WTC11 (cell line): ENCODE data around the gene TUBA1A. TPM values are rescaled to one million over a fixed set of nuclear protein-coding genes. Genes with fewer than 3 reads are reported as not detected.

ENCODE experiments used
- ATAC-seq: fragments of 200-7000 bp; cut with Tn5 transposase; 2 replicates; pipeline ENCODE4 v1.10.0; 2021; ENCODE audit warnings: mild to moderate bottlenecking, moderate library complexity
- CTCF ChIA-PET: fragments of 300-600 bp; sonication (Branson Sonifier 250); formaldehyde crosslinking; loops from one replicate; lab custom pipeline; 2021; ENCODE audit warnings: antibody characterized with exemption; lab: Charles Lee
- POLR2A ChIA-PET: fragments of 350-600 bp; sonication (Branson Sonifier 250); formaldehyde crosslinking; loops from one replicate; lab custom pipeline; 2021; ENCODE audit warnings: antibody characterized with exemption; lab: Charles Lee
- DNase-seq: peaks from one replicate; pipeline ENCODE4 v3.0.0; 2021; ENCODE audit warnings: low spot score
- H3K27ac Mint-ChIP-seq: 2 replicates; pipeline ENCODE4 v1.8.0; 2021; ENCODE audit warnings: mixed read lengths
- H3K27me3 Mint-ChIP-seq: 2 replicates; pipeline ENCODE4 v1.8.0; 2021; ENCODE audit warnings: low read depth, mild to moderate bottlenecking, moderate library complexity, mixed read lengths
- H3K36me3 Mint-ChIP-seq: 2 replicates; pipeline ENCODE4 v1.8.0; 2021; ENCODE audit warnings: mixed read lengths
- H3K4me1 Mint-ChIP-seq: 2 replicates; pipeline ENCODE4 v1.8.0; 2022; ENCODE audit warnings: mixed read lengths
- H3K4me3 Mint-ChIP-seq: 2 replicates; pipeline ENCODE4 v1.8.0; 2021; ENCODE audit warnings: mild to moderate bottlenecking, moderate library complexity, mixed read lengths
- H3K9me3 Mint-ChIP-seq: 2 replicates; pipeline ENCODE4 v1.8.0; 2021; ENCODE audit warnings: mixed read lengths
- ATF1 ChIP-seq: sonication (generic); formaldehyde crosslinking; IDR thresholded peaks from 2 replicates; pipeline ENCODE4 v1.8.1; 2023; ENCODE audit warnings: mild to moderate bottlenecking, moderate library complexity, missing genetic modification reagents
- CBFB ChIP-seq: sonication (generic); formaldehyde crosslinking; IDR thresholded peaks from 2 replicates; pipeline ENCODE4 v1.8.1; 2022; ENCODE audit warnings: mild to moderate bottlenecking, low read depth, missing genetic modification reagents
- EMX1 ChIP-seq: fragments of 250-450 bp; sonication (Bioruptor Pico); IDR thresholded peaks from 2 replicates; pipeline ENCODE4 v1.8.0; 2021; ENCODE audit warnings: mild to moderate bottlenecking
- FOXJ3 ChIP-seq: sonication (generic); formaldehyde crosslinking; IDR thresholded peaks from 2 replicates; pipeline ENCODE4 v1.9.0; 2021; ENCODE audit warnings: missing genetic modification reagents, mild to moderate bottlenecking, borderline replicate concordance
- GTF2I ChIP-seq: fragments of 250-450 bp; sonication (Bioruptor Pico); conservative IDR thresholded peaks from 2 replicates; pipeline ENCODE4 v1.4.0; 2021; ENCODE audit warnings: mild to moderate bottlenecking
- JUN ChIP-seq: sonication (generic); formaldehyde crosslinking; IDR thresholded peaks from 2 replicates; pipeline ENCODE4 v1.8.0; 2023; ENCODE audit warnings: mild to moderate bottlenecking, missing genetic modification reagents
- KAT7 ChIP-seq: sonication (generic); formaldehyde crosslinking; IDR thresholded peaks from 2 replicates; pipeline ENCODE4 v1.8.1; 2023; ENCODE audit warnings: missing genetic modification reagents, mild to moderate bottlenecking, borderline replicate concordance
- NFATC4 ChIP-seq: fragments of 250-450 bp; sonication (Bioruptor Pico); IDR thresholded peaks from 2 replicates; pipeline ENCODE4 v1.9.0; 2021; ENCODE audit warnings: mild to moderate bottlenecking
- PRRX2 ChIP-seq: fragments of 250-450 bp; sonication (Bioruptor Pico); IDR thresholded peaks from 2 replicates; pipeline ENCODE4 v1.8.0; 2021; ENCODE audit warnings: mild to moderate bottlenecking
- RORB ChIP-seq: fragments of 250-450 bp; sonication (Bioruptor Pico); IDR thresholded peaks from 2 replicates; pipeline ENCODE4 v1.9.0; 2021; ENCODE audit warnings: mild to moderate bottlenecking
- SMAD4 ChIP-seq: sonication (generic); formaldehyde crosslinking; IDR thresholded peaks from 2 replicates; pipeline ENCODE4 v1.8.0; 2022; ENCODE audit warnings: mild to moderate bottlenecking, missing genetic modification reagents
- SOX15 ChIP-seq: fragments of 250-450 bp; sonication (Bioruptor Pico); IDR thresholded peaks from 2 replicates; pipeline ENCODE4 v1.9.0; 2021; ENCODE audit warnings: mild to moderate bottlenecking
- ZNF263 ChIP-seq: sonication (generic); formaldehyde crosslinking; IDR thresholded peaks from 2 replicates; pipeline ENCODE4 v1.8.1; 2022; ENCODE audit warnings: low read depth, mild to moderate bottlenecking, moderate library complexity, missing genetic modification reagents
- ZNF317 ChIP-seq: sonication (generic); formaldehyde crosslinking; IDR thresholded peaks from 2 replicates; pipeline ENCODE4 v1.8.1; 2023; ENCODE audit warnings: low read depth, mild to moderate bottlenecking, moderate library complexity, missing genetic modification reagents, borderline replicate concordance
- total RNA-seq: library from RNA; stranded (reverse); gene quantifications from 3 replicates; pipeline ENCODE4 v1.2.3, GENCODE V29; 2021
- TF ChIP-seq, protein P1 (sequence below): sonication (generic); formaldehyde crosslinking; IDR thresholded peaks from 2 replicates; pipeline ENCODE4 v1.8.1; 2022; ENCODE audit warnings: mild to moderate bottlenecking, moderate library complexity, missing genetic modification reagents
- TF ChIP-seq, protein P2 (sequence below): sonication (generic); formaldehyde crosslinking; IDR thresholded peaks from 2 replicates; pipeline ENCODE4 v1.8.1; 2023; ENCODE audit warnings: mild to moderate bottlenecking, missing genetic modification reagents, moderate library complexity
- TF ChIP-seq, protein P3 (sequence below): sonication (generic); formaldehyde crosslinking; conservative IDR thresholded peaks from 2 replicates; pipeline ENCODE4 v1.8.1; 2023; ENCODE audit warnings: mild to moderate bottlenecking, low read depth, missing genetic modification reagents, moderate library complexity
- TF ChIP-seq, protein P4 (sequence below): fragments of 250-450 bp; sonication (Bioruptor Pico); IDR thresholded peaks from 2 replicates; pipeline ENCODE4 v1.9.0; 2021; ENCODE audit warnings: moderate library complexity, mild to moderate bottlenecking, inconsistent platforms, borderline replicate concordance
- TF ChIP-seq, protein P5 (sequence below): fragments of 250-450 bp; sonication (Bioruptor Pico); IDR thresholded peaks from 2 replicates; pipeline ENCODE4 v1.9.0; 2021; ENCODE audit warnings: mild to moderate bottlenecking
- TF ChIP-seq, protein P6 (sequence below): sonication (generic); formaldehyde crosslinking; IDR thresholded peaks from 2 replicates; pipeline ENCODE4 v1.8.0; 2022; ENCODE audit warnings: mild to moderate bottlenecking, missing genetic modification reagents

Gene TUBA1A
- total RNA-seq, 1 experiment from 2014 or later = 226 TPM

DNA sequence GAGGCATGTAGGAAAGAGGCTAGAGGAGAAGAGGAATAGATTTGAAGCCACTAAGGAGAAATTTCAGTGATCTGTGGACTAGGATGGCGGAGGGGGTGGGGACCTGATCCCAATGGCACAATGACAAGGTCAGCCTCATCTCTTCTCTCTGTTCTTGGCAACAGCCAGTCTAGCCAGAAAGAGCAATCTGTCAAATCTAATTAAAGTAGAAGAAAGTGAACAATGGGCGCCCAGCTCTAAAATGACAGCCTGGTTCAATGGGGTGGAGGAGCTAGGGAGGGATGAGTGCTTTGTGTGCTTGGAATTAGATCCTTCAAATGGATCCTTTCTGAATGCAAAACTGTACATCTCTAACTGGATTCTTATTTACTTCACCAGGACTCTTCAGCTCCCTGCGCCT lies 38.8 kb upstream of the TUBA1A start:
- H3K27ac Mint-ChIP-seq = no peak overlapping the region
- no peaks in the 10 kb centered on the region for H3K36me3 Mint-ChIP-seq
- no peaks in the 10 kb centered on the region for H3K9me3 Mint-ChIP-seq
- POLR2A ChIA-PET = interaction anchor here (1.2 kb wide), 1 partner anchor 13 kb away, joined by 3 read pairs; no protein-coding TSS in a partner anchor
- TF ChIP-seq RORB (CRISPR knock-in tag) (no peak), KAT7 (CRISPR knock-in tag) (no peak), SOX15 (CRISPR knock-in tag) (no peak), GTF2I (no peak)
- DNase-seq (no peak), ATAC-seq (no peak)
- peaks cover 11% of the 10 kb centered on the region for H3K4me1 Mint-ChIP-seq
- no peaks in the 10 kb centered on the region for H3K27me3 Mint-ChIP-seq
- H3K4me3 Mint-ChIP-seq = no peak overlapping the region
- CTCF ChIA-PET = no interaction called here

DNA sequence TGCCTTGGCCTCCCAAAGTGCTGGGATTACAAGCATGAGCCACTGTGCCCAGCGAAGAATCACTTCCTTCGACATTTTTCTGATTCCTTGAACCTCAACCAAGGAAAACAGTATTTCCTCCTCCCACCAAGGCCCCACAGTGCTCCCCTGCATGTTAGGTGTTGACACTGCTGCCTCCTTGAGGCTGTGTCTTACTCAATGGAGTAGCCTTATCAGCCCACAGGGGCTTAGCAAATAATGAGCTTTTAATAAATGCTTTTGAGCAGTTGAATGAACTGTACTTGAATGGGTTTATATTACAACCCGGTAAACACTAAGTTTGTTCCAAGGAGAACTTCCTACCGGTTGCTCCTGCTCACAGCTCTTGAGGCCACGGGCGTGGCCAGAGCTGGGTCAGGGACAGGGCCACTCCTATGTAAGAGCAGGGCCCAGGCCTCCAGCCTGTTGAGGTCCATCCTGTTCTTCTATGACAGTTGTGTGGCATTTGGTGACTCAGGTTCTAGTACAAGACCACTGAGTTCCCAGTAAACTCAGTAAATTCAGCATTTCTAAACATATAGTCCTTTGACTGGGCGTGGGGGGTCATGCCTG lies 36.8 kb upstream of the TUBA1A start:
- Mint-ChIP-seq H3K4me3 (no peak overlapping the region), H3K27me3 (no peaks in the 10 kb centered on the region), H3K4me1 (no peaks in the 10 kb centered on the region), H3K9me3 (no peaks in the 10 kb centered on the region), H3K36me3 (no peaks in the 10 kb centered on the region), H3K27ac (0 out of 2 replicates have a peak overlapping the region, but pooled peaks have one; percentile 14)
- POLR2A ChIA-PET = interaction anchor here (1.0 to 1.1 kb wide), 2 partner anchors 9 to 95 kb away, joined by 5 read pairs; partner anchors contain the start of gene TUBA1B
- CTCF ChIA-PET = interaction anchor here (0.6 to 4.3 kb wide), 9 partner anchors 8 to 138 kb away, joined by 3 to 29 read pairs (median 4); no protein-coding TSS in a partner anchor
- peak; percentile 77; the same call in 1 of the 2 replicates for ATAC-seq
- DNase-seq = no peak
- TF ChIP-seq ATF1 (CRISPR knock-in tag) (no peak), JUN (CRISPR knock-in tag) (no peak), EMX1 (CRISPR knock-in tag) (no peak), ZNF263 (CRISPR knock-in tag) (peak; percentile 71; the same call in 1 of the 2 replicates)
- TF ChIP-seq, protein P1, sequence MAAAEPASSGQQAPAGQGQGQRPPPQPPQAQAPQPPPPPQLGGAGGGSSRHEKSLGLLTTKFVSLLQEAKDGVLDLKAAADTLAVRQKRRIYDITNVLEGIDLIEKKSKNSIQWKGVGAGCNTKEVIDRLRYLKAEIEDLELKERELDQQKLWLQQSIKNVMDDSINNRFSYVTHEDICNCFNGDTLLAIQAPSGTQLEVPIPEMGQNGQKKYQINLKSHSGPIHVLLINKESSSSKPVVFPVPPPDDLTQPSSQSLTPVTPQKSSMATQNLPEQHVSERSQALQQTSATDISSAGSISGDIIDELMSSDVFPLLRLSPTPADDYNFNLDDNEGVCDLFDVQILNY (CRISPR knock-in tag) = no peak
- TF ChIP-seq, protein P2, sequence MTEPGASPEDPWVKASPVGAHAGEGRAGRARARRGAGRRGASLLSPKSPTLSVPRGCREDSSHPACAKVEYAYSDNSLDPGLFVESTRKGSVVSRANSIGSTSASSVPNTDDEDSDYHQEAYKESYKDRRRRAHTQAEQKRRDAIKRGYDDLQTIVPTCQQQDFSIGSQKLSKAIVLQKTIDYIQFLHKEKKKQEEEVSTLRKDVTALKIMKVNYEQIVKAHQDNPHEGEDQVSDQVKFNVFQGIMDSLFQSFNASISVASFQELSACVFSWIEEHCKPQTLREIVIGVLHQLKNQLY (CRISPR knock-in tag) = no peak

DNA sequence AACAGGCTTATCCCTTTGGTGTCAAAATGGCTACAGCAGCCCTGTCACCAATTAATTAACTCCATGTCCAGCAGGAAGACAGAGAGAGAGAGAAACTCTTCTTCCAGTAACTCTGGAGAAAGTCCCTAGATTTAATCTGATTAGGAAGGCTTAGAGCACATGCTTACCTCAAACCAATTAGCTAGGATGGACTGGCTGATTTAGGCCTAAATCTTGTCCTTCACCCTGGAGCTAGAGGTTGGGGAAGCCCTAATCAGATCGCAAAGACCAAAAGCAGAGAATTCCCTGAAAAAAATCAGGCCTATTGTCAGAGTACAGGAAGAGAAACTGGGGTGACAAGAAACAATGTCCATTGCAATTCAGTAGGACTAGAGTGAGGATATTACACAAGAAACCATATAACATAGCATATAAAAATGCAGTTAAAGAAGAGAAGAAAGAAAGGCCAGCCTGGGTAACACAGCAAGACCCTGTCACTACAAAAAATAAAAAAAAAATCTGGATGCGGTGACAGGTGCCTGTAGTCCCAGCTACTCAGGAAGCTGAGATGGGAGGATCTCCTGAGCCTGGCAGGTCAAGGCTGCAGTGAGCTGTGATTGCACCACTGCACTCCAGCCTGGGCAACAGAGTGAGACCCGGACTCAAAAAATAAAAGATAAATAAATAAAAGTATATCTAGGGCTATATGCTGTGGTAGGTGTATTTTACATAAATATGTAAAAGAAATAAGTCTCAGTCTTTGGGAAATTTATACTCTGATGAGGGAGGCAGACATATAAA lies 34.9 kb upstream of the TUBA1A start:
- DNase-seq (no peak), ATAC-seq (no peak)
- H3K4me1 Mint-ChIP-seq = no peaks in the 10 kb centered on the region
- CTCF ChIA-PET = interaction anchor here (0.9 to 4.3 kb wide), 4 partner anchors 10 to 135 kb away, joined by 3 to 29 read pairs (median 5); no protein-coding TSS in a partner anchor
- H3K9me3 Mint-ChIP-seq = no peaks in the 10 kb centered on the region
- no peak overlapping the region for H3K27ac Mint-ChIP-seq
- no peaks in the 10 kb centered on the region for H3K36me3 Mint-ChIP-seq
- no peak overlapping the region for H3K4me3 Mint-ChIP-seq
- no peaks in the 10 kb centered on the region for H3K27me3 Mint-ChIP-seq
- POLR2A ChIA-PET = interaction anchor here (0.7 kb wide), 1 partner anchor 51 kb away, joined by 5 read pairs; no protein-coding TSS in a partner anchor
- TF ChIP-seq, protein P3, sequence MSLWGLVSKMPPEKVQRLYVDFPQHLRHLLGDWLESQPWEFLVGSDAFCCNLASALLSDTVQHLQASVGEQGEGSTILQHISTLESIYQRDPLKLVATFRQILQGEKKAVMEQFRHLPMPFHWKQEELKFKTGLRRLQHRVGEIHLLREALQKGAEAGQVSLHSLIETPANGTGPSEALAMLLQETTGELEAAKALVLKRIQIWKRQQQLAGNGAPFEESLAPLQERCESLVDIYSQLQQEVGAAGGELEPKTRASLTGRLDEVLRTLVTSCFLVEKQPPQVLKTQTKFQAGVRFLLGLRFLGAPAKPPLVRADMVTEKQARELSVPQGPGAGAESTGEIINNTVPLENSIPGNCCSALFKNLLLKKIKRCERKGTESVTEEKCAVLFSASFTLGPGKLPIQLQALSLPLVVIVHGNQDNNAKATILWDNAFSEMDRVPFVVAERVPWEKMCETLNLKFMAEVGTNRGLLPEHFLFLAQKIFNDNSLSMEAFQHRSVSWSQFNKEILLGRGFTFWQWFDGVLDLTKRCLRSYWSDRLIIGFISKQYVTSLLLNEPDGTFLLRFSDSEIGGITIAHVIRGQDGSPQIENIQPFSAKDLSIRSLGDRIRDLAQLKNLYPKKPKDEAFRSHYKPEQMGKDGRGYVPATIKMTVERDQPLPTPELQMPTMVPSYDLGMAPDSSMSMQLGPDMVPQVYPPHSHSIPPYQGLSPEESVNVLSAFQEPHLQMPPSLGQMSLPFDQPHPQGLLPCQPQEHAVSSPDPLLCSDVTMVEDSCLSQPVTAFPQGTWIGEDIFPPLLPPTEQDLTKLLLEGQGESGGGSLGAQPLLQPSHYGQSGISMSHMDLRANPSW = no peak
- TF ChIP-seq CBFB (no peak), SMAD4 (no peak), NFATC4 (no peak), ZNF317 (CRISPR knock-in tag) (no peak), FOXJ3 (CRISPR knock-in tag) (no peak), PRRX2 (CRISPR knock-in tag) (no peak)
- TF ChIP-seq, protein P4, sequence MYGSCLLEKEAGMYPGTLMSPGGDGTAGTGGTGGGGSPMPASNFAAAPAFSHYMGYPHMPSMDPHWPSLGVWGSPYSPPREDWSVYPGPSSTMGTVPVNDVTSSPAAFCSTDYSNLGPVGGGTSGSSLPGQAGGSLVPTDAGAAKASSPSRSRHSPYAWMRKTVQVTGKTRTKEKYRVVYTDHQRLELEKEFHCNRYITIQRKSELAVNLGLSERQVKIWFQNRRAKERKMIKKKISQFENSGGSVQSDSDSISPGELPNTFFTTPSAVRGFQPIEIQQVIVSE (CRISPR knock-in tag) = no peak
- TF ChIP-seq, protein P5, sequence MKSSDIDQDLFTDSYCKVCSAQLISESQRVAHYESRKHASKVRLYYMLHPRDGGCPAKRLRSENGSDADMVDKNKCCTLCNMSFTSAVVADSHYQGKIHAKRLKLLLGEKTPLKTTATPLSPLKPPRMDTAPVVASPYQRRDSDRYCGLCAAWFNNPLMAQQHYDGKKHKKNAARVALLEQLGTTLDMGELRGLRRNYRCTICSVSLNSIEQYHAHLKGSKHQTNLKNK (CRISPR knock-in tag) = no peak
- TF ChIP-seq, protein P6, sequence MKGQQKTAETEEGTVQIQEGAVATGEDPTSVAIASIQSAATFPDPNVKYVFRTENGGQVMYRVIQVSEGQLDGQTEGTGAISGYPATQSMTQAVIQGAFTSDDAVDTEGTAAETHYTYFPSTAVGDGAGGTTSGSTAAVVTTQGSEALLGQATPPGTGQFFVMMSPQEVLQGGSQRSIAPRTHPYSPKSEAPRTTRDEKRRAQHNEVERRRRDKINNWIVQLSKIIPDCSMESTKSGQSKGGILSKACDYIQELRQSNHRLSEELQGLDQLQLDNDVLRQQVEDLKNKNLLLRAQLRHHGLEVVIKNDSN = no peak
